GM12801 (cell line): Measurements from ENCODE around the gene PYCR2.

ENCODE experiments used
- TF ChIP-seq, protein P1 (sequence below): IDR thresholded peaks from one replicate; pipeline ENCODE4 v1.5.1; 2011; ENCODE audit warnings: control low read depth; ENCODE audit not compliant: insufficient read length; ENCODE audit errors: extremely low read depth

The PYCR2 gene

DNA sequence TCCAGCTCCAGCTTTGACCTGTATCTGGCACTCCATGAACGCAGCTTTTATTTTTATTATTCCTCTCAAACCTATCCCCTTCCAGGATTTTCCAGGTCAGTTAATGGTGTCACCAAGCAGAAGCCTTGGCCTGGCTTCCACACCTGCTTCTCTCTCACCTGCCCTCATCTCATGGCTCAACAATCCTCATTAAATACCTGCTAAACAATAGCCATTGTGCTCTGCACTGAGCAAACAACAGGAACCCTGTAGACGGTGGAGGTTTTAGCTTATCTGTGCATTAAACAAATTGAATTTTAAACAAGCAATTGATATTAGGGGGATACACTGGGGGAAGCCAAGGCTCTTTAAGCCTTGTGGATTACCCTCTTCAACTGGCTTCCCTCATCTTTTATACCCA is 15.3 kb downstream of the PYCR2 start:
- TF ChIP-seq, protein P1, sequence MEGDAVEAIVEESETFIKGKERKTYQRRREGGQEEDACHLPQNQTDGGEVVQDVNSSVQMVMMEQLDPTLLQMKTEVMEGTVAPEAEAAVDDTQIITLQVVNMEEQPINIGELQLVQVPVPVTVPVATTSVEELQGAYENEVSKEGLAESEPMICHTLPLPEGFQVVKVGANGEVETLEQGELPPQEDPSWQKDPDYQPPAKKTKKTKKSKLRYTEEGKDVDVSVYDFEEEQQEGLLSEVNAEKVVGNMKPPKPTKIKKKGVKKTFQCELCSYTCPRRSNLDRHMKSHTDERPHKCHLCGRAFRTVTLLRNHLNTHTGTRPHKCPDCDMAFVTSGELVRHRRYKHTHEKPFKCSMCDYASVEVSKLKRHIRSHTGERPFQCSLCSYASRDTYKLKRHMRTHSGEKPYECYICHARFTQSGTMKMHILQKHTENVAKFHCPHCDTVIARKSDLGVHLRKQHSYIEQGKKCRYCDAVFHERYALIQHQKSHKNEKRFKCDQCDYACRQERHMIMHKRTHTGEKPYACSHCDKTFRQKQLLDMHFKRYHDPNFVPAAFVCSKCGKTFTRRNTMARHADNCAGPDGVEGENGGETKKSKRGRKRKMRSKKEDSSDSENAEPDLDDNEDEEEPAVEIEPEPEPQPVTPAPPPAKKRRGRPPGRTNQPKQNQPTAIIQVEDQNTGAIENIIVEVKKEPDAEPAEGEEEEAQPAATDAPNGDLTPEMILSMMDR, result no peak

DNA sequence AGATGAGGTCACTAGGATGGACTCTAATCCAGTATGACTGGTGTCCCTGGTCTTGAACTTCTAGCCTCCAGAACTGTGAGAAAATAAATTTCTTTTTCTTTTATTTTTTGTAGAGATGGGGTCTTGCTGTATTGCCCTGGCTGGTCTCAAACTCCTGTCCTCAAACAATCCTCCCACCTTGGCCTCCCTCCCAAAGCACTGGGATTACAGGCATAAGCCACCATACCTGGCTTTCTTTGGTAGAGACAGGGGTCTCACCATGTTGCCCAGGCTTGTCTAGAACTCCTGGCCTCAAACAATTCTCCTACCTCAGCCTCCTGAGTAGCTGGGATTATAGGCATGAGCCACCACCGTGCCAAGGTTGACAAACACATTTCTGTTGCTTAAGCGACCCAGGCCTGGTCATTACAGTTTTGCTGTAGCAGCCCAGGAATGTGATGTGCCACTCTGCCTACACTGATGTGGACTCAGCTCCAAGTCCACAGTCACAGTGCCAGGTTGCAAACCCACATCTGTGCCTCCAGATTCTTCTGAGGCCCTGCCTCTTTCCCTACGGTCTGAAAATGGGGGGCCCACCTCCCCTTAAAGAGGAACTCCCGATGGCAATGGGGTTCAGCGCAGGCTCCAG is 15.9 kb downstream of the PYCR2 start:
- TF ChIP-seq, protein P1, result no peak

DNA sequence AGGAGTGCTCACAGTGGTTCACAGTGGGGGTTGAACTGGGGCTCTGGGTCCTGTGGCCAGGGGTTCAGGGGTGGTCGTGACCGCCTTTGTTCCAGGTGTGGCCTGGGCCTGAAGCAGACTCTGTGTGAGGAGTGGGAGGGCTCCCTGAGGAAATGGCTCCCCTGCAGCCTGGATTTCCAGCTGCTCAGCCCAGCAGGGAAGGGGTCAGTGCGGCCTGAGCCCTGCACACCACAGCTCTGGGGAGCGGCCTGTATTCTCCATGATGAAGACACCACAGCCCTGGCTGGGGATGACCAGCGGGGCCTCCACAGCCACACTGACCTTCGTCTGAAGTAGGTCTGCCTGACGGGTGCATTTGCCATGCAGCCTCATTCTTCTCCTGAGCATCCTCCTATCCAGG is 16.7 kb downstream of the PYCR2 start:
- TF ChIP-seq, protein P1, result no peak

DNA sequence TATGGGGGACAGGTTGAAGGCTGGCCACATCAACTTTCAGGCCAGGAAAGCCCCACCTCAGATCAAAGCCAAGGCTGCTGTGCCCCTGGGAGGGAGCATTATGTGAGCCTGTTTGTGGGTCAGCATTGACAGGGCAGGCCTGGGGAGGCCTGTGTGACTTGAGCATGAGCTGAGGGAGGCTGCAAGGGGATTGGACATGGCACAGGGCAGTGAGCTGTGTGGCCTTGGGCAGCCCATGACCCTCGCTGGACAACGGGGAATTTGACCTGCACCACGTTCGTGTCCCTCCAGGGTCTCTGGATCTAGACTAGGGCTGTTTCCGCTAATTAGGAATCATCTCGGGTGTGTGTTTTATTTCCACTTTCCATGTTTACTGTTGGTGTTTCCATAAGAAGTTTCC is 17.6 kb downstream of the PYCR2 start:
- TF ChIP-seq, protein P1, result no peak

DNA sequence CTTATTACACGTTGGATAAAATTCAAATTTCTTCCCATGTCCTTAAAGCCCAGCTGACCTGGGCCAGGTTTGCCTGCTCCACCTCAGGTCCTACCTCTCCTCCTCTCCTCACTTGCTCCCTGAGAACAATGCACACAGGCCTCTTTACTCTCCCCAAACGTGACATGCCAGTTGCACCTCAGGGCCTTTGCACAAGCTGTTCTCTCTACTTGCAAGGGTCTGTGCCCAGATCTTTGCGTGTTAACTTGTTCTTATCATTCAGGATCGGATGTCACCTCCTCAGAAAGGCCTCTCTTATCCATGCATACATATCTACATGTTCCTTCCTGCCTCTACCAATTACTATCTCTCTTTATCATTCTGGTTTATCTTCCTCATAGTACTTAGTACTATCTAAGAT is 20.4 kb downstream of the PYCR2 start:
- TF ChIP-seq, protein P1, result no peak

DNA sequence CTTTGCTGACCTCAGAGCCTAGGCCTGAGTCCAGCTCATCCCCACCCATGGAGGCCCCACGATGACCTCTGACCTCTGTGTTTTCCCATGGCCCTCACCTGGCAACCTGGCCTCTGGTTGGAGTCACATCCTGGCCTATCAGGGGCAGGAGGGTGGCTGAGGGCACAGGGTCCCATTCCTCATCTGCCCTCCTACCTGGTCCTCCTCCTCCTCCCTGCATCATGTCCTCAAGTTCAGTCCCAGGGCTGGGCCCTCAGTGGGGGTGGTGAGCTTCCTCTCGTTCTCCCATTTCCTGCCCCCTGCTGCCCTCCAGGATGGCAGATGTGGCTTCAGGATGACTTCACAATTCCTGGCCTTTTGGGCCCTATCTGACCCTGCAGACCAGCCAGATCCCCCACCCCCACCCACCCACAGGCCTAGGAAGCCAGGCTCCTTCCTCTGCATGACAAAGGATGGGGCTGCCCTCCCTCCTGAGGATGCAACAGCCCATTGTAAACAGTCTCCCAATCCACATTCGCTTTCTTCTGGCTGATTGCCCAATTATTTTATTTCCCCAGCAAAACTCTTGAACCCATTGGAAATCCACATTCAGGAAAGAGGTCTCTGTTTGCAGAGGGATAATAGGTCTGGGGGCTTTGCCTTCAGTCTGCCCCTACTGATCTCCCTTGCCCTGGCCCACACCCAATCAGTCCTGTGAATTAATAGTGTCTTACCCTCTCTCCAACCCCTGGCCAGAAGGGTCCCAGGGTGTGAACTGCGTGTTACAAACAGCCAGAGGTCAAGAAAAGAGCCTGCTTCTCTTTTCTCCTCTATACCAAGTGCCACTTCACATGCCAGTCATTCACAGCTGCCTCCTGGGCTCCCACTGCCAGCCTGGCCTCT is 24.8 kb downstream of the PYCR2 start:
- TF ChIP-seq, protein P1, result no peak

DNA sequence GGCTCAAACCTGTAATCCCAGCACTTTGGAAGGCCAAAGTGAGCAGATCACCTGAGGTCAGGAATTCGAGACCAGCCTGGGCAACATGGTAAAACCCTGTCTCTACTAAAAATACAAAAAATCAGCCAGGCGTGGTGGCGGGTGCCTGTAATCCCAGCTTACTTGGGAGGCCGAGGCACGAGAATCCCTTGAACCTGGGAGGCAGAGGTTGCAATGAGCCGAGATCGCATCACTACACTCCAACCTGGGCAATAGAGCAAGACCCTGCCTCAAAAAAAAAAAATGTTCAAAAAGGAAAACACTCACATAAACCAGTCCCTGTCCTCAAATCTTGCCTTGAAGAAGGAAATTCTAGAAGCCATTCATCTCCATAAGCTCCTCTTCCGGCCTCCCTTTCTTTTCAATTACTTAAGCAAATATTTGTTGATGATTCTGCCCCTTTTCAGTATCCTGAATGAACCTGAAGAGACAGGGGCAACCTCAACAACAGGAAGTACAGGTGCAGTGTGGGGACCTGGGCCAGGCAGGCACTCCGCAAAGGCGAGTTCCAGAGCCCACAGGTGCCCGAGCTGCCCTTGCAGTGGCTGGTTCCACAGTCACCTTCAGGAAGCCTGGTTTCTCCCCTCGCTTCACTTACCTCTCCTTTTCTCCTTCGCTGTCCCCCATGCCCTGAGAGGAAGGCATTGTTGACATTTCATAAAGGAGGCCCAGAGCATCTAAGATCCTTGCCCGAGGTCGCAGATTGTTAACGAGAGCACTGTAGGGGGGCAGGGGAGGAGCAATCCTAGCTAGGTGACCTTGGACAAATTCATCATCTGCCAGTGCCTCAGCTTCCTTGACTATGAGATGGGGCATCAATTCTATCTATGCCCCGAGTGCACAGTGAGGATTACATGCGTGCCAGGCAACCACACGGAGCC is 26.2 kb downstream of the PYCR2 start:
- TF ChIP-seq, protein P1, result no peak
